HepG2 (cell line): Measurements from ENCODE around the gene FCAMR.

Source experiments
- CTCF ChIP-seq: sonication (generic); formaldehyde crosslinking; IDR thresholded peaks from 2 replicates; pipeline ENCODE4 v1.5.0; 2020; ENCODE audit warnings: mild to moderate bottlenecking, missing genetic modification reagents, moderate library complexity
- DPF2 ChIP-seq: sonication (generic); formaldehyde crosslinking; IDR thresholded peaks from 2 replicates; pipeline ENCODE4 v1.4.0; 2020; ENCODE audit warnings: mild to moderate bottlenecking, low read depth, missing genetic modification reagents, borderline replicate concordance
- ELK4 ChIP-seq: sonication (generic); formaldehyde crosslinking; IDR thresholded peaks from 2 replicates; pipeline ENCODE4 v1.9.0; 2021; ENCODE audit warnings: missing genetic modification reagents, borderline replicate concordance
- GATA4 ChIP-seq: sonication (generic); IDR thresholded peaks from 2 replicates; pipeline ENCODE4 v1.6.1; 2016; ENCODE audit warnings: antibody characterized with exemption, low read depth, borderline replicate concordance
- JUND ChIP-seq: sonication (generic); formaldehyde crosslinking; IDR thresholded peaks from 2 replicates; pipeline ENCODE4 v1.8.0; 2022; ENCODE audit warnings: mild to moderate bottlenecking, missing genetic modification reagents
- KLF13 ChIP-seq: sonication (generic); formaldehyde crosslinking; IDR thresholded peaks from 2 replicates; pipeline ENCODE4 v1.4.0; 2020; ENCODE audit warnings: mild to moderate bottlenecking, missing genetic modification reagents
- MYC ChIP-seq: sonication (generic); formaldehyde crosslinking; IDR thresholded peaks from 2 replicates; pipeline ENCODE4 v1.9.0; 2021; ENCODE audit warnings: missing genetic modification reagents, borderline replicate concordance
- RBAK ChIP-seq: sonication (generic); formaldehyde crosslinking; IDR thresholded peaks from 2 replicates; pipeline ENCODE4 v1.5.1; 2020; ENCODE audit warnings: mild to moderate bottlenecking, missing genetic modification reagents
- TAF1 ChIP-seq: sonication (generic); formaldehyde crosslinking; IDR thresholded peaks from 2 replicates; pipeline ENCODE4 v1.4.0; 2020; ENCODE audit warnings: missing genetic modification reagents
- ZNF282 ChIP-seq: fragments of 450-650 bp; IDR thresholded peaks from 2 replicates; pipeline ENCODE4 v1.6.1; 2018; ENCODE audit not compliant: partially characterized antibody

GRCh38 chr1:206969090-206969489 is 1.2 kb downstream of the FCAMR start:
- TF ChIP-seq CTCF (CRISPR knock-in tag) (no peak), DPF2 (CRISPR knock-in tag) (no peak), RBAK (CRISPR knock-in tag) (no peak), MYC (CRISPR knock-in tag) (no peak), KLF13 (CRISPR knock-in tag) (no peak), ELK4 (CRISPR knock-in tag) (no peak), GATA4 (no peak), ZNF282 (no peak), JUND (no peak), TAF1 (CRISPR knock-in tag) (no peak)
